ENCODE results near the gene UGT1A3. TPM values are rescaled to one million over a fixed set of nuclear protein-coding genes. Genes with fewer than 3 reads are reported as not detected.
"Not testable (repeated sequence)": the region's sequence is repeated elsewhere in the genome, so short reads cannot be mapped to it uniquely, and the experiment has no call there.

The UGT1A3 gene
- total and polyA plus RNA-seq, 5 donors: not detected

- ATAC-seq: no peak
- Histone ChIP-seq H3K9me3 (ENCODE audit: control insufficient read depth, low read length) (no peaks in the 10 kb centered on the region), H3K27ac (ENCODE audit: low read length) (no peak overlapping the region), H3K27me3 (ENCODE audit: control insufficient read depth, insufficient read depth) (no peaks in the 10 kb centered on the region), H3K4me3 (ENCODE audit: low read length) (no peak overlapping the region), H3K4me1 (ENCODE audit: control insufficient read depth, insufficient read depth, low read length) (no peaks in the 10 kb centered on the region)
- 66% methylated on average over 10 of the region's 10 CpGs for WGBS
- intact Hi-C loops (cut with DNase I): no loop called here
- no peak for DNase-seq
These were observed 20.8 kb upstream of the UGT1A3 start for GRCh38 chr2:233707940-233708644.

- ATAC-seq: no peak
- intact Hi-C loops (cut with DNase I): no loop called here
These were observed 19.9 kb upstream of the UGT1A3 start for GRCh38 chr2:233708942-233709341.

GRCh38 chr2:233711312-233712008 lies 17.4 kb upstream of the UGT1A3 start:
- 34% methylated on average over 11 of the region's 11 CpGs for WGBS
- peak; percentile 60 to 84 for ATAC-seq
- H3K4me1 ChIP-seq (ENCODE audit: control insufficient read depth, insufficient read depth, low read length): no peaks in the 10 kb centered on the region
- H3K27me3 ChIP-seq (ENCODE audit: control insufficient read depth, insufficient read depth): no peaks in the 10 kb centered on the region
- H3K9me3 ChIP-seq (ENCODE audit: control insufficient read depth, low read length): no peaks in the 10 kb centered on the region
- DNase-seq: peak; percentile 65 to 86 (median 82)
- no peak overlapping the region for H3K4me3 ChIP-seq (ENCODE audit: low read length)
- H3K27ac ChIP-seq (ENCODE audit: low read length): no peak overlapping the region
- intact Hi-C loops (cut with DNase I): no loop called here

More at GRCh38 chr2:233708942-233709341, 19.9 kb upstream of the UGT1A3 start:
- H3K27me3 ChIP-seq (ENCODE audit: control insufficient read depth, insufficient read depth): no peaks in the 10 kb centered on the region
- H3K27ac ChIP-seq (ENCODE audit: low read length): no peak overlapping the region
- WGBS: 81% methylated on average over 5 of the region's 5 CpGs
- no peak for DNase-seq
- no peak overlapping the region for H3K4me3 ChIP-seq (ENCODE audit: low read length)
- H3K9me3 ChIP-seq (ENCODE audit: control insufficient read depth, low read length): no peaks in the 10 kb centered on the region
- H3K4me1 ChIP-seq (ENCODE audit: control insufficient read depth, insufficient read depth, low read length): no peaks in the 10 kb centered on the region

GRCh38 chr2:233712611-233713261 lies 16.1 kb upstream of the UGT1A3 start, which contains the start of gene UGT1A5:
Gene UGT1A5 (plus strand): TSS chr2:233712907. CDS start chr2:233712992, 85 bp downstream.
- Histone ChIP-seq H3K4me3 (ENCODE audit: low read length) (no peak within 1 kb of the TSS), H3K27me3 (ENCODE audit: control insufficient read depth, insufficient read depth) (no peaks in the 10 kb centered on the region), H3K27ac (ENCODE audit: low read length) (no peak within 1 kb of the TSS), H3K9me3 (ENCODE audit: control insufficient read depth, low read length) (no peaks in the 10 kb centered on the region), H3K4me1 (ENCODE audit: control insufficient read depth, insufficient read depth, low read length) (no peaks in the 10 kb centered on the region)
- no peak for ATAC-seq
- no peak for DNase-seq
- intact Hi-C loops (cut with DNase I): no loop called here
- 80% methylated on average over 14 of the region's 14 CpGs for WGBS

GRCh38 chr2:233713262-233713615 lies 15.6 kb upstream of the UGT1A3 start:
- no peak overlapping the region for H3K4me3 ChIP-seq (ENCODE audit: low read length)
- H3K27ac ChIP-seq (ENCODE audit: low read length): no peak overlapping the region
- WGBS: 81% methylated on average over 7 of the region's 7 CpGs
- no peaks in the 10 kb centered on the region for H3K4me1 ChIP-seq (ENCODE audit: control insufficient read depth, insufficient read depth, low read length)
- H3K27me3 ChIP-seq (ENCODE audit: control insufficient read depth, insufficient read depth): no peaks in the 10 kb centered on the region
- intact Hi-C loops (cut with DNase I): no loop called here
- no peak for DNase-seq
- ATAC-seq: no peak
- no peaks in the 10 kb centered on the region for H3K9me3 ChIP-seq (ENCODE audit: control insufficient read depth, low read length)

- Histone ChIP-seq H3K27ac (ENCODE audit: low read length) (no peak overlapping the region), H3K9me3 (ENCODE audit: control insufficient read depth, low read length) (no peaks in the 10 kb centered on the region), H3K27me3 (ENCODE audit: control insufficient read depth, insufficient read depth) (no peaks in the 10 kb centered on the region), H3K4me3 (ENCODE audit: low read length) (no peak overlapping the region), H3K4me1 (ENCODE audit: control insufficient read depth, insufficient read depth, low read length) (no peaks in the 10 kb centered on the region)
- WGBS: 67% methylated on average over 2 of the region's 2 CpGs
- intact Hi-C loops (cut with DNase I): no loop called here
- ATAC-seq (no peak), DNase-seq (no peak)
These were observed 14.7 kb upstream of the UGT1A3 start for GRCh38 chr2:233714121-233714520.

GRCh38 chr2:233718552-233718951 lies 10.3 kb upstream of the UGT1A3 start, which contains the start of gene UGT1A4:
Gene UGT1A4 (plus strand): TSS chr2:233718736. CDS start chr2:233718821, 85 bp downstream.
- DNase-seq (no peak), ATAC-seq (no peak)
- Histone ChIP-seq H3K27me3 (ENCODE audit: control insufficient read depth, insufficient read depth) (no peaks in the 10 kb centered on the region), H3K27ac (ENCODE audit: low read length) (no peak within 1 kb of the TSS), H3K4me1 (ENCODE audit: control insufficient read depth, insufficient read depth, low read length) (no peaks in the 10 kb centered on the region), H3K9me3 (ENCODE audit: control insufficient read depth, low read length) (no peaks in the 10 kb centered on the region), H3K4me3 (ENCODE audit: low read length) (no peak within 1 kb of the TSS)
- intact Hi-C loops (cut with DNase I): no loop called here
- 83% methylated on average over 7 of the region's 7 CpGs for WGBS

- 82% methylated on average over 14 of the region's 14 CpGs for WGBS
- H3K27me3 ChIP-seq (ENCODE audit: control insufficient read depth, insufficient read depth); H3K4me1 ChIP-seq (ENCODE audit: control insufficient read depth, insufficient read depth, low read length); DNase-seq; intact Hi-C loops (cut with DNase I); H3K4me3 ChIP-seq (ENCODE audit: low read length); H3K27ac ChIP-seq (ENCODE audit: low read length); ATAC-seq; H3K9me3 ChIP-seq (ENCODE audit: control insufficient read depth, low read length): not testable (repeated sequence)
These were observed 8.2 kb downstream of the UGT1A3 start for GRCh38 chr2:233736868-233737653.

- H3K27ac ChIP-seq (ENCODE audit: low read length): no peak overlapping the region
- H3K9me3 ChIP-seq (ENCODE audit: control insufficient read depth, low read length): no peaks in the 10 kb centered on the region
- ATAC-seq: no peak
- H3K27me3 ChIP-seq (ENCODE audit: control insufficient read depth, insufficient read depth): no peaks in the 10 kb centered on the region
- WGBS: 56% methylated on average over 2 of the region's 2 CpGs
- no peak overlapping the region for H3K4me3 ChIP-seq (ENCODE audit: low read length)
- no peaks in the 10 kb centered on the region for H3K4me1 ChIP-seq (ENCODE audit: control insufficient read depth, insufficient read depth, low read length)
- intact Hi-C loops (cut with DNase I): no loop called here
- DNase-seq: no peak
These were observed 12.0 kb downstream of the UGT1A3 start for GRCh38 chr2:233740870-233741269.

GRCh38 chr2:233743464-233744259 lies 14.8 kb downstream of the UGT1A3 start:
- DNase-seq (no peak), ATAC-seq (no peak)
- 92% methylated on average over 45 of the region's 46 CpGs for WGBS
- intact Hi-C loops (cut with DNase I): no loop called here
- Histone ChIP-seq H3K27ac (ENCODE audit: low read length) (no peak overlapping the region), H3K4me3 (ENCODE audit: low read length) (no peak overlapping the region), H3K4me1 (ENCODE audit: control insufficient read depth, insufficient read depth, low read length) (no peaks in the 10 kb centered on the region), H3K9me3 (ENCODE audit: control insufficient read depth, low read length) (no peaks in the 10 kb centered on the region), H3K27me3 (ENCODE audit: control insufficient read depth, insufficient read depth) (no peaks in the 10 kb centered on the region)

Measured in right cardiac atrium (tissue), 5 donors.